GM18907 (cell line): Measurements from ENCODE around the gene CFAP251.

Experiments
- ATAC-seq: cut with Tn5 transposase; IDR thresholded peaks from one replicate; pipeline ENCODE4 v1.9.1; 2021; ENCODE audit warnings: mild to moderate bottlenecking, moderate library complexity; ENCODE audit not compliant: unreplicated experiment

The CFAP251 gene

DNA sequence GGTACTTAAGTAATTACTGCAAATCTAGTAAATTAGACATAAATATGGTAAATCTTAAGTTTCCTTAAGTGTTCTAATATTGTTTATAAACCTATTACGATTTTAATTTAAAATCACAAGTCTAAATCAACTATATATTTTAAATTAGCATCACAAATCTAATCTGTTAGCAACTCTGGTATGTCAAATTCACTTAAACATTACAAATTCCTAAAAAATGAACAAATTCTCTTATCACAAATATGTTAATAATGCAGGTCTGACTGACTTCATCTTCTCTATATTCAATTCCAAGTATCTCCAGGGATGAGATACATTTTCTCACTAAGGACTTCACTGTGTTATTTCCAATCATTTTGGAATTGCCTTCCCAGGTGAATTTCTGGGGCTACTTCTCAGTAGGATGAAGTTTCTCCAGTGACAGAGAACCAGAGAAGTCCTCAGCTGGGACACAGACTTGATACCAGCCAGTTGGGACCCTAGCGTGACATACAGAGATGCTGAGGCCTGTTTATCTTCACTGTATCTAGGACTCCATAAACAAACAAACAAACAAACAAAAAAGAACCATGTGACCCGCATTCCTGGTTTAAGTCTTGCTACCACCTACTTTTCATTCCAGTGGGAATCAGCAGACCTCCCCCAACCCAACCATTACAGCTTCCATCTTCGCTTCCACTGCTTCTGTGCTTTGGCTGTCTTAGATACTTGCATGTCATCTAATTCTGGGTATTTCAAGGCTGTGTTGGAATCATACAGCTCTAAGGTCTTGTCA, 21.8 kb downstream of the CFAP251 start:
- ATAC-seq, result no peak

DNA sequence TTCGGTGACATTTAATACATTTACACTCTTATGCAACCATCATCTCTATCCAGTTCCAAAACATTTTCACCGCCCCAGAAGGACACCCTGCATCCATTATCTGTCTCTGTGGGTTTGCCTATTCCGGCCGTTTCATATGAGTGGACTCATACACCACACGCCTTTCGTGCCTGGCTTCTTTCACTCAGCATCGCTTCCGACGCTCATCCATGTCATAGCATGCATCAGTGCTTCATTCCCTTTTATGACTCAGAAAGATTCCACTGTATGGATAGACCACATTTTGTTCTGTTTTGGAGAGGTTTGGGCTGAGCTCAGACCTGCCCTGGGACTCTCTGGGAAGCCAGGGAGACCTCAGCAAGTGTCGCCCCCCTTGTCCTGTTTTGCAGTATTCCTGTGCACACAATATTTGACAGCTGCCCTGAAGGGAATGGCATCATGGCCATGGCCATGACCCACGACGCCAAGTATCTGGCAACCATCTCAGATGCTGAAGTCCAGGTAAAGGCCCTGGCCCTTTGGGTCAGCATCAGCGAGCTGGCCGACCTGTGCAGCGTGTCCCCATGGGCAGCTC, 23.8 kb downstream of the CFAP251 start:
- no peak for ATAC-seq

DNA sequence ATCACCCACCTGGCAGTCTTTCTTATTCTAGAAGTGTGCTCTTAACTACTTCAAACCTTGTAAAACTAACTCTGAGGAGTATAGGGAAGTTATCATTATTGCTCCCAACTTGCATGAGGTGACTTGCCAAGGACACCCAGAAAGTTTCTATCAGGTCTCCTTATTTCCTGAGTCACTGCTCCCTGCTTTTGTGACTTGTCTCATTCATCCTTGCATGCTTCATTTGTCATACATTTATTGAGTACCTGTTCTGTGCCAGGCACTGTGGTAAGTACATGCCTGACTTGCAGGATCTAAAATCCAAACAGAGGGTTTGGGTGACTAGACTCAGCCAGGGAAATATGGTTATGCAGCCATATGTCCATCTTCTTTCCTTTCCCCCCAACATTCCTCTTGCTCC, 25.5 kb downstream of the CFAP251 start:
- ATAC-seq, result no peak

DNA sequence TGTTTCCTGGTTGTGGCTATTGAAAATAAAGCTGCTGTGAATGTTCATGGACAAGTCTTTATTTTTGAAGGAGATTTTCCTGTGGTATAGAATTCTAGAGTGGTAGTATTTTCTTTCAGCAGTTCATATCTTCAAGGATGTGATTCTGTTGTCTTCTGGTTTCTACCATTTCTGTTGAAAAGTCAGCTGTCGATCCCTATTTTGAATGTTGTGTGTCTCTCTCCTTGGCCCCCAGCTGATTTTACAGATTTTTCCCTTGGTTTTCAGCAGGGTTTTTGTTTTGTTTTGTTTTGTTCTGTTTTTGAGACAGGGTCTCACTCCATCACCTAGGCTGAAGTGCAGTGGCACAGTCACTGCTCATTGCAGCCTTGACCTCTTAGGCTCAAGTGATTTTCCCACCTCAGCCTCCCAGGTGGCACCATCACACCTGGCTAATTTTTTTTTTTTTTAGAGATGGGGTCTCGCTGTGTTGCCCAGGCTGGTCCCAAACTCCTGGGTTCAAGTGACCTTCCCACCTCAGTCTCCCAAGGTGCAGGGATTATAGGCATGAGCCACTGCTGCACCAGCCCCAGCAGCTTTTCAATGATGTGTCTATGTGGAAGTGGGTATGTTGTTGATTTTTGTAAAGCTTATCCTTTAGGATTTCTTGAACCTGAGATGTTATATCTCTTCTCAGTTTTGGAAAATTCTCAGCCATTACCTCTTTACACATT, 28.1 kb downstream of the CFAP251 start:
- ATAC-seq, result no peak

DNA sequence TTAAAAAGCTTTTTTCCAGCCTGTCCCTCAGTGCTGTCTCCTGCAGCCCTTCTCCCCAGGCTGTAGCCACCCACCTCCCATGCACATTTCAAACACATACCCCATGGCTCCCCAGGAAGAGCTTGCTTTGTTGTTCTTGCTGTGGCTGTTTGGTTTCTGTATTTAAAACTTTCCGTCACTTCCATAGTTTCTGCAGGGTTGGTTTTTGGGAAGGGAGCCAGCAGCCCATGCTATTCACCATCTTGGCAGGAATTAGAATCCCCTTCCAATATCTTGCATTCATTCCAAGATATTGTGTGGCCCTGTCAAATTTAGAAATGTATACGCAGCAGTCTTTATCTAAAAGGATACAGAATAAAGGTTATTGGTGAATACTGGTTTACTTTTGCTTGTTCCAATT, 29.6 kb downstream of the CFAP251 start:
- no peak for ATAC-seq

DNA sequence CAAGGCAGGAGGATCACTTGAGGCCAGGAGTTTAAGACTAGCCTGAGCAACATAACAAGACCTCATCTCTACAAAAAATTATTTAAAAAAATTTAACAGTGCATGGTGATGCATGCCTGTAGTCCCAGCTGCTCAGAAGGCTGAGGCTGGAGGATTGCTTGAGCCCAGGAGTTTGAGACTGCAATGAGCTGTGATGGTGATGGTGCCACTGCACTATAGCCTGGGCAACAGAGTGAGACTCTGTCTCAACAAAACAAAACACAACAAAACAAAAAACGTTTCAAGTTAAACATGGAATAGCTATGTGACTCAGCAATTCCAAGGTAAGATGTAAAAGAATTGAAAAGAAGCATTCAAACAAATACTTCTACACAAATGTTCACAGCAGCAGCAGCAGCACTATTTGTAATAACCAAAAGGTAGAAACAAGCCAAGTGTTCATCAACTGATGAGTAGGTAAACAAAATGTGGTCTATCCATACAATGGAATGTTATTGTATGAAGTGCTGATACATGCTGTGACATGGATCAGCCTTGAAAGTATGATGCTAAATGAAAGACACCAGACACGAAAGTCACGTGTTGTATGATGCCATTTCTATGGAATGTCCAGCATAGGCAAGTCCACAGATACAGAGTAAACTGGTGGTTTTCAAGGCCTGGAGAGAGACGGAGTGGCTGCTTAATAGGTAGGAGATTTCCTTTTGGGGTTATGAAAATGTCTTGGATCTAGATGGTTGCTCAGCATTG, 31.4 kb downstream of the CFAP251 start:
- no peak for ATAC-seq

DNA sequence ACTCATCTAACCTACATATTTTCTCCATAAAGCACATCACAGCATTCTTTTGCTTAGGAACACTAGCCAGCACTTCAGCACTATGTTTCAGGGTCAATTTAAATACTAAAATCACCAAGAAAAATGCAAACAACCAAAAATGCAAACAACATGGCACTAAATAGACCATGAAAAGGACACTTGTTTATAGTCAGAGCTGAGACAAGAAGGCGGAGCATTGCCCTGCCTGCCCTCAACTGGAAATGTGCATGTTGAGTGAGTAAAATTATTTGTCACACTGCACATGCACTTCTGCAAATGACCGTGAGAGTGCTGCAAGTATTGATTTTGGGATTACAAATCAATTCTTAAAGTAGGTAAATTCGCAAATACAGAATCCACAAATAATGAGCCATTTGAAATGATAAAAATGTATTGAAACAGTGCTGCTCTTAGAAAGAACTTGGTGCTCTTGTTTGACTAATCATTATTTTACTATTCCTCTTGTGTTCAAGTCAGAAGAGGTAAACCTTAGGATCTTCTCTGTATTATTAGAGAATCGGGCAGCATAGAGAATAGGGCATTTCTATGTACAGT, 34.8 kb downstream of the CFAP251 start:
- no peak for ATAC-seq

DNA sequence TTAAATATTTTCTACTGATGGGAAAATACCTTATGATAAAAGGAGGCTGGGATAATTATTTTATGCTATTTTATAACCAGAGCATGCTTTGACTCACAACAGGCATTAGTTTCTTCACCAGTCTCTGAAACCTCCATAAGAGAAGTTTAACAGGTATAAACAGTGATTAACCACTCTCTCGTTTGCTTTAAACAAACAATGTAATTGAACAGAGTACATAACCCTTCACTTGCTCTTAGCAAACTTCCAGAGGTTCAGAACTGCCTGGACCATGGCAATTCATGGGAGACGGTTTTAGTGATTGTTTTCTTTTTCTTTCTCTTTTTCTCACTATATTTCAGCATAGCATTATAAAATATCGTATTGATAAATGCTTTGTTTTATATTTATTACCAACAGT, 35.3 kb downstream of the CFAP251 start:
- no peak for ATAC-seq

DNA sequence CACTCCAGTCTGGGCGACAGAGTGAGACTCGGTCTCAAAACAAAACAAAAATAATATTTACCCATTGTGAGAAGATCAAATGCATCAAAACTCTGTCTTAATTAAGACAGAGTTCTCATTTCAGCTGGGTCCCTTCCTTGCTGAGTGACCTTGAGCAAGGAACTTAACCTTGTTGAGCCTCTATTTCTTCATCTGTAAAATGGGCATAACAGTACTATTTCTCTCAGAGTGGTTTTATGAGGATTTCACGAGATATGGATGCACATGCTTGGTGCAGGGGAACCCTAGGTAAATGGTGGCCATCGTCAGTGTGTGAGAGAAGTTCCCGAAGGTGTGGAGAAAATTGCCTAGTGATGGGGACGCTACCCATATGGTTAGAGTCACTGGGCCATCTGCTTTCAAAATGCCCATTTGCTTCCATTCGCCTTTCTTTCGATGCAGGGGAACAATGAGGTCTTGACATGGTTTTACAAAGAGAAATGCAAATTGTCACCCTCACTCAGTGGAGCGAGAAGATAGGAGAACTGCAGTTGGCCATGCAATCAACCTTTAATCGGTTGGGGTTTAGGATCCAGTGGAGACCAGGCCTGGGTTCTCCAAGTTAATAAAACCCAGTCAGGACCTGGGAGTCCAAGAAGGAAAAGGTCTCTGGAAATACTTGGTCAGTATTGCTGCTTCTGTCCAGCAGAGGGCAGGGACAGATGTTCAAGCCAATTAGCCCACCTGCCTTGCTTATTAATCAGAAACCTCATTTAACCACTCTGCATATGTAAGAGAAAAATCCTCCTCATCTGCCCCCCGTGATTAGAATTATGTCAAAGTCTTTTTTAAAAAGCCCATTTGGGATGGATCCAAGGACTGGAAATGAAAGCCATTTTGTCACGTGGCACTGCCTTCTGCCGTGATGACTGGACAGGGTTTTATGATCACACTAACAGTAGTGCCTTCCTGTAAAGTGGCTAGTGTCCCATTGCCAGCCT, 37.2 kb downstream of the CFAP251 start:
- ATAC-seq, result no peak

DNA sequence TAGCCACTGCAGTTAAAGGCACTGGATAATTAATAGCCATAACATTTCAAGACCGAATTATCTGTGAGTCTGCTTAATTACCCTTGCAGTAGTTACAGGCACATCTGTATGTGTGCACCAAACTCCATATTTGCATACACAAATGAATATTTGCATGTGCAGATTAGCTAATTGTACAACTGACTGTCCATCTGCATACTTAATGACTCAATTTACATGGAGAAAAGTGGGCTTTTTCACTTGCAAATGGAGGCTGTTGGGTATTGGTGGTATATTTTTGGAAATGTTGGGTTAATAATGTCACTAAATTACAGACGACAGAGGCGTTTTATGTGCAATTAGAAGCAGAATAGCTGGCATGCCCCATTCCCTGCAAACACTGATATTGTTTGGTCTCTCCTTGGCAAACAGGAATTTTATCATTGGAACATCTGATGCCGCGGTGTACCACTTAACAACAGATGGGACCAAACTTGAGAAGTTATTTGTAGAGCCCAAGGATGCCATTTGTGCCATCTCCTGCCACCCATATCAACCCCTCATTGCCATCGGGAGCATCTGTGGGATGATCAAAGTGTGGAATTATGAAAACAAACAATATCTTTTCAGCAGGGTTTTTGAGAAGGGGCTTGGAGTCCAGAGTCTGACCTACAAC, 39.6 kb downstream of the CFAP251 start:
- ATAC-seq, result no peak

DNA sequence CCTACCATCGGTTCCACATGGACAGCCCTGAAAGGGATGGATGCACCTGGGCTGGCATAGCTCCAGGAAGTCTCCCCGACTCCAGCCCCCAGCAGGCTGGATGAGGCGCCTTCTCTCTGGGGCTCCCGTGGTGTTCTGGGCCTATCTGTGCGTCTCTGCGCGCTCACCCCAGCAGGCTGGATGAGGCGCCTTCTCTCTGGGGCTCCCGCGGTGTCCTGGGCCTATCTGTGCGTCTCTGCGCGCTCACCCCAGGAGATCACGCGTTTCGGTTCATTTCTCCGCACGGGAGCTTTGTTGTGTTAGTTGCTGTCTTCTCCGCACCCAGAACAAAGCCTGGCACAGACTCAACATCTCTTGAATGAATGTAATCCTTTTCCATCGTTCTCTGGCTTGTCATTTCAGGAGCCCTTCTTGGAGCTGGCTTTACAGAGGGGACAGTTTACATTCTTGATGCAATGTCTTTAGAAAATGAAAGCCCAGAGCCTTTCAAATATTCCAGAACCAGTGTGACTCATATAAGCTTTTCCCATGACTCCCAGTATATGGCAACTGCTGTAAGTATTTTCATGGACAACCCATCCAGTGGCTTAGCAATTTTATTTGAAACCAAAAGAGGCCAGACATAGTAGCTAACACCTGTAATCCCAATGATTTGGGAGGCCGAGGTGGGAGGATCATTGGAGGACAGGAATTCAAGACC, 40.3 kb downstream of the CFAP251 start:
- no peak for ATAC-seq

DNA sequence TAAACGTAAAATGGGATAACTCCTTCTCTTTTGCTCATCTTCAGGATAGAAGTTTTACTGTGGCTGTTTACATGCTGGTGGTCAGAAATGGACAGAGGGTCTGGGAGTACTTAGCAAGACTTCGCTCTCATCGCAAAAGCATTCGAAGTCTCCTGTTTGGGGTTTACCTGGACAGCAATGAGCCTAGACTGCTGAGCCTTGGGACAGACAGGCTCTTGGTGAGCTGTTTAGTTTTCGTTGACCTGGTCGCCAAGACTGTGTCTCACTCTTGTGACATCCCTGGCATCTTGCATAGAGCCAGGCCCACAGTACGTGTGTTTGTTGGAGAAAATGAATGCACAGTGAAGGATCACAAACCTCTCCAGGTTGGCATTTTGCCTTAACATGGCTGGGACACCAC, 42.1 kb downstream of the CFAP251 start:
- no peak for ATAC-seq

DNA sequence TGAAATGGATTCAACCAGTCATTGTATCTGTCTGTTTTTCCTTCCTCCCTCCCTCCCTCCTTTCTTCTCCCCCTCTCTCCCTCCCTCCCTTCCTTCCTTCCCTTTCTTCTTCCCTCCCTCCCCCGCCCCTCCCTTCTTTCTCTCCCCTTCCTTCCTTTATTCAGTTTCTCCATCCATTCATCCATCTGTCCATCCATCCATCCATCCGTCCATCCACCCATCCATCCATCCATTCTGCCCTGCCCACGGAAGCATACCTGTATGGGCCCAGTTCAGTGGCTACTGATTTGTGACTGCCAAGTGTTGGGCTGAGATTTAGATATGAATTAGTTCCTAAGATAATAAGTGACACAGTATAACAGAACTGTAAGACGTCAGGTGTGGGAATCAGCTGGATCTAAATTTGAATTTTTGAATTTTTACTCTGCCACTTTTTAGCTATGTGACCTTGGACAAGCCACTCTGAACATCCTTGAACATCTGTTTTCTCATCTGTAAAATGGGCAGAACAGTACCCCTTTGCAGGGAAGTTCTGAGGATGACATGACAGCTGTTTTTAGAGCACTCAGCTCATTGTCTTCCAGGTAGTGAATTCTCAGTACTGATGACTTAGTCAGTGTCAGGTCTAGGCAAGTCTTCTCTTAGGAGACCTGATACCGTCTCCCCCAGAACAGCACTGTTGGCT, 42.9 kb downstream of the CFAP251 start:
- no peak for ATAC-seq

DNA sequence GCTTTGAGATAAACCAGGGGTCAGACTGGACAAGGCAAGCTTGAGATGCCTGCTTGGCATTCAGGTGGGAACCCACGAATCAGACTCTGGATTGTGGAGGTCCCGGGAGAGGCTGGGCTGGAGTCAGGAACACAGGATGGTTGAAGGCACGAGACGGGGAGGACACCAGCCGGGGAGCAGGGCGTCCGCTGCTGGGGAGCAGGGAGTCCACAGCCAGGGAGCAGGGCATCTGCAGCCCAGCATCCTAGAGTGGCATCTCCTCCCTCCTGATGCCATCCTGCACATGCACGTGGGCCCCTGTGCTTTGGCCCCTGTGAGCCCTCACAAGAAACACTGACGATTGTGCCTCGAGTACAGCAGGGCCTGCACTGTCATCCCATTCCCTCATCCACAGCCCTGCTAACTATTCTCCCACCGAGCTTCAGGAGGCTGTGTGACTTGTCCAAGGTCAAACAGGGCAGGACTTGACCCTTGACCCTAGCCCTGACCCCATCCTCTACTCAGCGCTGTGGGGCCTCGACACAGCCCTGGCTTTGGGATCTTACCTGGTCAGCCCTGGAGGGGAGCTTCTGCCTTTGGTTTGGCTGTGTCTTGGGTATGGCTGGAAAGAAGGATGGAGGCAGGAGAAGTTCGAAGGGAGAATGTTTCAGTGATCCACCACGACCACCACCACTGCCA, 45.1 kb downstream of the CFAP251 start:
- no peak for ATAC-seq

DNA sequence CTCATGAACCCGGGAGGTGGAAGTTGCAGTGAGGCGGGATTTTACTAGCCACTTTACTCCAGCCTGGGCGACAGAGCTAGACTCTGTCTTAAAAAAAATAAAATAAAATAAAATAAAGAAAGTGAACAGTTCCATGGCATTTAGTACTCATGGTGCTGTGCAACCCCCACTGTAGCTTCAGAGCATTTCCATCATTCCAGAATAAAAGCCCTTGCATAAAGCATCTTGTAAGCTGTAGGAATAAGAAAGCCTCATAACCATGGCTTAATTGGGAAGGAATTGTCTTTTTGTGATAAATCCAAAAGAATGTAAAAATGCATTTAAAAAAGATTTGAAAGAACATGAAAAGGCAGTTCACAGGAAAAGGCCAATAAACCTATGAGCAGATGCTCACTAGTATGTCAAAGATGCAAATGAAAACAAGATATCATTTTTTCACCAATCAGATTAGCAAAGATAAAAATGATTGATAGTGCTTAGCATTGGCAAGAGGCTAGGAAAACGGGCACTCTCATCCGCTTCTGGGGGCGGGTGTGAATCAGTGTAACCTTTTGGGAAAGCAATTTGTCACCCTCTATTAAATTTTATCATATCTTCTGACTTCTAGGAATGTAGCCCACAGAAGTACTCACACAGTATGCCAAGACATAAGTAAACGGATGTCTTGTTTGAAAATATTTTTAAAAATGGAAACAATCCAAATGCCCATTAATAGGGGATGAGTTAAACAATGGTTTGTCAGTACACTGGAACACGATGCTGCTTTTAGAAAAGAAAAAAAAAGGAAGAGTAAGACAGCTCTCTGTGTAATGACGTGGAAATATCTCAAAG, 46.6 kb downstream of the CFAP251 start:
- ATAC-seq, result no peak

DNA sequence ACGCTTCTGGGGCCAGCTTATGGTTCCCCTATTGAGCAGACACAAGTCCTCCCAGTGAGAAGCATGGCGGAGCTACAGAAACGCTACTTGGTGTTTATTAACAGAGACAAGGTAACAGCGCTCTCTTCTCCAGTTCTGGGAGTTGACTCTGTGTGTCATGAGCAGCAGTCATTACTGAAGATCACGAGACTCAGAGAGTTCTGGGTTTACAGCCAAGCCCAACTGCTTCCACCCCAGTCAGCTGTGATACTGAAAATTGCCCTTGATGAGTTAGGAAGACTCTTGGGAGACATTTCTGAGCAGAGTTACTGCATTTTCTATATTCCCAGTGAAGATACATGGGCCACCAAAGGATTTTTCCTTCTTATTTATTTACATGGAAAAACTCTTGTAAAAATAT, 48.6 kb downstream of the CFAP251 start:
- ATAC-seq, result no peak

DNA sequence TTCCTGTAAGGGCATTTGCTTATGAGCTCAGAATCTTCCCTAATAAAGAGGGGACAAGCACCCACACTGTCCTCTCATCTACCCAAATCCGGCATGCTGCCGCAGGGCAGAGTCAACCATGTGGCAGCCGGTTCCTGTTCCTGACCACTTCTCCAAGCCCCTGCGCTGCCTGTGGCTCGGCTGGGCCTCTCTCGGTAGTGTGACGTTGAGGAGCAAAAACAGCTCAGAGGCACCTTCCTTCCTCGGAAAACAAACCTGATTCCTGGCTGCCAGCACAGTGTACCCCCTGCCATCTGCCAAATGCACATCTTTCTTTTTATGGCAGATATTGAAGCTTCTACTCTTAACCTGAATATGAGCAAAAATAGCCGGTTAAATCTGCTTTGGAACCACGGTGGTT, 50.5 kb downstream of the CFAP251 start:
- ATAC-seq, result no peak
